DOHH2 (cell line): ENCODE data around the gene SRR.

ENCODE experiments used
- EZH2phosphoT487 ChIP-seq: fragments of 200-600 bp; sonication (generic); IDR thresholded peaks from 2 replicates; pipeline ENCODE4 v1.6.1; 2017; ENCODE audit warnings: borderline replicate concordance, mild to moderate bottlenecking, antibody characterized with exemption, low read length, moderate library complexity, mixed read lengths
- TF ChIP-seq, protein P1 (sequence below): fragments of 200-600 bp; sonication (generic); IDR thresholded peaks from one replicate; pipeline ENCODE4 v1.5.1; 2014; ENCODE audit warnings: antibody characterized with exemption, mild to moderate bottlenecking, low read depth, low read length; ENCODE audit not compliant: poor library complexity, severe bottlenecking

DNA sequence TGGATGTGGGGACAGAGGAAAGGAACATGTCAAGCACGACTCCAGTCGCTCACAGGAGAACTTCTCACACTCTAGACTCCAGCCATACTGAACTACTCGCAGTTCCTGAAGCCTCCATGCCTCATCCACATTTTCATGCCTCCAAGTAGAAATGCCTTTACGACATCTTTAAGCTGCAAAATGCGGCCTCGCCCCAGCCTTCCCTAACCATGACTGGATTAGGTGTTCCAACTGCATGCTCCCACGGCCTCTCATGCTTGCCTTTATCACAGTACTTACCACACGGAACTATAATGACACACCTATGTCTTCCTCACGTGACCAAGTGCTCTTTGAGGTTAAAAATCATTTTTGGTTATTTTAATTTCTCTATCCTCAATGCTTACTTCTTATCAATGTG, 24.0 kb upstream of the SRR start:
- TF ChIP-seq, protein P1, sequence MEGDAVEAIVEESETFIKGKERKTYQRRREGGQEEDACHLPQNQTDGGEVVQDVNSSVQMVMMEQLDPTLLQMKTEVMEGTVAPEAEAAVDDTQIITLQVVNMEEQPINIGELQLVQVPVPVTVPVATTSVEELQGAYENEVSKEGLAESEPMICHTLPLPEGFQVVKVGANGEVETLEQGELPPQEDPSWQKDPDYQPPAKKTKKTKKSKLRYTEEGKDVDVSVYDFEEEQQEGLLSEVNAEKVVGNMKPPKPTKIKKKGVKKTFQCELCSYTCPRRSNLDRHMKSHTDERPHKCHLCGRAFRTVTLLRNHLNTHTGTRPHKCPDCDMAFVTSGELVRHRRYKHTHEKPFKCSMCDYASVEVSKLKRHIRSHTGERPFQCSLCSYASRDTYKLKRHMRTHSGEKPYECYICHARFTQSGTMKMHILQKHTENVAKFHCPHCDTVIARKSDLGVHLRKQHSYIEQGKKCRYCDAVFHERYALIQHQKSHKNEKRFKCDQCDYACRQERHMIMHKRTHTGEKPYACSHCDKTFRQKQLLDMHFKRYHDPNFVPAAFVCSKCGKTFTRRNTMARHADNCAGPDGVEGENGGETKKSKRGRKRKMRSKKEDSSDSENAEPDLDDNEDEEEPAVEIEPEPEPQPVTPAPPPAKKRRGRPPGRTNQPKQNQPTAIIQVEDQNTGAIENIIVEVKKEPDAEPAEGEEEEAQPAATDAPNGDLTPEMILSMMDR = no peak
- no peak for TF ChIP-seq EZH2phosphoT487
